ENCODE measurements around the gene C1QTNF6.

The C1QTNF6 gene

DNA sequence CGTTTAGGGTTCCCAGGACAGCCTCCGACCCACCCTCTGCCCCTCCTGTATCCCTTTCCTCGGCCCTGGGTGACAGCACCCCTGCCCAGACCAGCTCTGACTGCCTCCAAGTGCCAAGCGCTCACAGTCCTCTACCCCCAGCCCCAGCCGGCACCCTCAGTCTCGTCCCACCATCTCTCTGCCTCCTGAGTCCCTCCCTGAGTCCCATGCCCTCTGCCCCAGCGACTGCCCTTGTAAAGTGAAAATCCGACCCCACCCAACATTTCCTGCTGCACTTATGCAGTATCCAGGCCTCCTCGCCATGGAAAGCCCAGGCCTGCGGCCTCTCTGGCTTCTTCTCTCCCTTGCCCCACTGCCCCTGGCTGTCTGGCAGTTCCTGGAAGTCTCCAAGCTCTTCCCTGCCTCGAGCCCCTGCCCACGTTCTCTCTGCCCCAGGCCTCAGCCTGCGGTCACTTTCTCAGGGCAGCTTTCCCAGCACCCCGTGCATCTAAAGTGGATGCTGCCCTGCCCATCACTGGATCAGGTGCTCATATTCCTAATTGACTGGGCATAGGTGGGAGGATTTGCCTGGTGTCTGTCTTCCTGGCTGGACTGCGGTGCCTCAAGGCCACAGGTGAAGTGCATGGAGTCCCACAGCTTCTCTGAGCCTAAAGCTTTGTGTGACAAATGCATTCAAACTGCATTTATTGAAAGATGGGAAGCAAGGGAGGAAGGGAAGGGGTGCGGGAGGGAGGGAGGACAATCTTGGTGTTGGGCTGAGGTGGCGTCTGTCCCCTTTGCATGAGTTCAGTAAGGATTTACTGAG is 20.7 kb downstream of the C1QTNF6 start:
- H3K4me3 ChIP-seq (ENCODE audit: low read depth, low read length), result peak overlapping the region; percentile 12
- TF ChIP-seq, protein P1, sequence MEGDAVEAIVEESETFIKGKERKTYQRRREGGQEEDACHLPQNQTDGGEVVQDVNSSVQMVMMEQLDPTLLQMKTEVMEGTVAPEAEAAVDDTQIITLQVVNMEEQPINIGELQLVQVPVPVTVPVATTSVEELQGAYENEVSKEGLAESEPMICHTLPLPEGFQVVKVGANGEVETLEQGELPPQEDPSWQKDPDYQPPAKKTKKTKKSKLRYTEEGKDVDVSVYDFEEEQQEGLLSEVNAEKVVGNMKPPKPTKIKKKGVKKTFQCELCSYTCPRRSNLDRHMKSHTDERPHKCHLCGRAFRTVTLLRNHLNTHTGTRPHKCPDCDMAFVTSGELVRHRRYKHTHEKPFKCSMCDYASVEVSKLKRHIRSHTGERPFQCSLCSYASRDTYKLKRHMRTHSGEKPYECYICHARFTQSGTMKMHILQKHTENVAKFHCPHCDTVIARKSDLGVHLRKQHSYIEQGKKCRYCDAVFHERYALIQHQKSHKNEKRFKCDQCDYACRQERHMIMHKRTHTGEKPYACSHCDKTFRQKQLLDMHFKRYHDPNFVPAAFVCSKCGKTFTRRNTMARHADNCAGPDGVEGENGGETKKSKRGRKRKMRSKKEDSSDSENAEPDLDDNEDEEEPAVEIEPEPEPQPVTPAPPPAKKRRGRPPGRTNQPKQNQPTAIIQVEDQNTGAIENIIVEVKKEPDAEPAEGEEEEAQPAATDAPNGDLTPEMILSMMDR (IDR thresholded peaks at IDR 0.05; ENCODE audit: borderline replicate concordance, insufficient read depth, low read depth, low read length), result no peak

DNA sequence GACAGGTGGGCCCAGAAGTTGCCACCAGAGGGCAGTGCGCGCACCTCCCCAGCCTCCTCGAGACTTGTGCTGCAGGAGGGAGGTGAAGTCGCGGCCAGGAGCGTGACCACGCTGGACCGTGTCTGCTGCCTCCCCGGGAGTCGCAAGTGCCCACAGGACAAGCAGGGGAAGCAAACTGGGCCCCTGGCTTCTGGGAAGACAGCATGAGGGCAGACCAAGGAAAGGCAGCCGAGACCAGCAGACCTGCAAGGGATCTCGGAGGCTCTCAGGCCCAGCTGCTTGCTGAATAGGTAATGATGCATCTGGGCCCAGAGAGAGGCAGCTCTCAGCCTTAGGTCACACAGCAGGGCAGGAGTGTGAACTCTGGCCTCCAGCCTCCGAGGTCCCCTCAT is 21.4 kb downstream of the C1QTNF6 start:
- TF ChIP-seq, protein P1 (IDR thresholded peaks at IDR 0.05; ENCODE audit: borderline replicate concordance, insufficient read depth, low read depth, low read length), result peak; percentile 93
- H3K4me3 ChIP-seq (ENCODE audit: low read depth, low read length), result peak overlapping the region; percentile 12

DNA sequence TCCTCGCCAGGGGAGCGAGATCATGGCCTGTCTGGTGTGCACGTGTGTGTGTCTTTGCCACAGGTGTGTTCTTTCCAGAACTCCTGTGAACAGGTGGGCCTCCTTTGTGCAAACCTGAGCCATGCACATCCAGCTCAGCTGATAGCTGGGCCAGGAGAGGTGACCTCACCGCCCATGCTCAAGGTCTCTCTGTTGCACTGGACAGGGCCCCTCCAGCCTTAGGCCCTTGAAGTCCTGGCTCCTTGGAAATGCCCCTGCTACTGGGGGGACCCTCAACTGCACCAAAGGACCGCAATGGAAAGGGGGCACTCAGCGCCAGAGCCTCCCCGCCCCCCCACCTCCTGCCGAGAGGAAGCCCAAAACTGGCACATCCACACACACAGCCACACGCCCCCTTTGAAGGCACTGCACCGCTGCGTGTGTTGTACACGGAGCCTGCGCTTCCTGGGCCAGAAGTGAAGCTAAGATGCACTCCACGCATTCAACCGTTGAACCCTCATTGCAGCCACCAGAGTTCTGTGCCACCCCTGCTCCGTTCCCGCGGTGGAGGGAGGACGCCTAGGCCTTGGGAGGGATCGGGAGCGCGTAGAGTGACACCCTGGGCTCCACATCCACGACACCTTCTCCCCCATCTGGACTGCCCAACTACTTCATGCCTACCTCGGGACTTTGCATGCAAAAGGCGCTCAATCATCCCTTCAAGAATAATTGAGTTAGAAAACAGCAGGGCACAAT is 21.9 kb downstream of the C1QTNF6 start:
- TF ChIP-seq, protein P1 (IDR thresholded peaks at IDR 0.05; ENCODE audit: borderline replicate concordance, insufficient read depth, low read depth, low read length), result no peak
- H3K4me3 ChIP-seq (ENCODE audit: low read depth, low read length), result no peak overlapping the region

DNA sequence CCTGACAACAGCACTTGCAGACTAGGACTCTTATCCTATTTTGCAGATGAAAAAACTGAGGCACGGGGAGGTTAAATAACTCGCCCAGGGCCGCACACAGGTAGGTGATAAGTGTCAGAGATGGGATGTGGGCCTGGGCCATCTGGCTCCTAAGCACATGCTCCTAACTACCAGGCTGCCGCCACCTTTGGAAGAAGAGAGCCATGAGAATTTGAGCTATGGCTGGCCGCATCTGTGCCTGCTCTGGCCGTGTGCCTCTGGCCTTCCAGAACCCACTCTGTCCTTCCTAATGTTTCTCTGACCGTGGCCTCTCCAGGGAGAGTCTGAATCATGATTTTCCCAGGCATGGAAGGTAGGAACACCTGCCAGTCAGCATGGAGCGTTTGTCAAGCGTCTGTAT is 23.0 kb downstream of the C1QTNF6 start:
- H3K4me3 ChIP-seq (ENCODE audit: low read depth, low read length), result no peak overlapping the region
- TF ChIP-seq, protein P1 (IDR thresholded peaks at IDR 0.05; ENCODE audit: borderline replicate concordance, insufficient read depth, low read depth, low read length), result no peak

DNA sequence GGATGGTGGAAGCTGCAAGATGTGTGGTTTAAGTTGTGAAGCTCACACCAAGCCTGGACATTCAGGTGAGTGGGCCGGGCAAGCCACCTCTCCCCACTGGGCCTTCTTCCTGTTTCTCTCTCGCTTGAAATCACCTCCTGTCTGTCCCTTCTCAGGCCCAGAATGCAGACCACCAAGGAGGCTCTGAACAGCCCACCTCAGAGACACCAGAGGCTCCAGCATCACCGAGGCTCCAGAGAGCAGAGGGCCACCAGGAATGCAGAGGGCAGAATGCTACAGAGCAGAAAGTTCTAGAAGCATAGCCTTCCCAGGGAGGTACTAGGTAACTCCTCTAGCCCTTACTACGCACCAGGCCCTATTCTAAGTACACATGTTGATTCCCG is 23.6 kb downstream of the C1QTNF6 start:
- TF ChIP-seq, protein P1 (IDR thresholded peaks at IDR 0.05; ENCODE audit: borderline replicate concordance, insufficient read depth, low read depth, low read length), result no peak
- H3K4me3 ChIP-seq (ENCODE audit: low read depth, low read length), result no peak overlapping the region

DNA sequence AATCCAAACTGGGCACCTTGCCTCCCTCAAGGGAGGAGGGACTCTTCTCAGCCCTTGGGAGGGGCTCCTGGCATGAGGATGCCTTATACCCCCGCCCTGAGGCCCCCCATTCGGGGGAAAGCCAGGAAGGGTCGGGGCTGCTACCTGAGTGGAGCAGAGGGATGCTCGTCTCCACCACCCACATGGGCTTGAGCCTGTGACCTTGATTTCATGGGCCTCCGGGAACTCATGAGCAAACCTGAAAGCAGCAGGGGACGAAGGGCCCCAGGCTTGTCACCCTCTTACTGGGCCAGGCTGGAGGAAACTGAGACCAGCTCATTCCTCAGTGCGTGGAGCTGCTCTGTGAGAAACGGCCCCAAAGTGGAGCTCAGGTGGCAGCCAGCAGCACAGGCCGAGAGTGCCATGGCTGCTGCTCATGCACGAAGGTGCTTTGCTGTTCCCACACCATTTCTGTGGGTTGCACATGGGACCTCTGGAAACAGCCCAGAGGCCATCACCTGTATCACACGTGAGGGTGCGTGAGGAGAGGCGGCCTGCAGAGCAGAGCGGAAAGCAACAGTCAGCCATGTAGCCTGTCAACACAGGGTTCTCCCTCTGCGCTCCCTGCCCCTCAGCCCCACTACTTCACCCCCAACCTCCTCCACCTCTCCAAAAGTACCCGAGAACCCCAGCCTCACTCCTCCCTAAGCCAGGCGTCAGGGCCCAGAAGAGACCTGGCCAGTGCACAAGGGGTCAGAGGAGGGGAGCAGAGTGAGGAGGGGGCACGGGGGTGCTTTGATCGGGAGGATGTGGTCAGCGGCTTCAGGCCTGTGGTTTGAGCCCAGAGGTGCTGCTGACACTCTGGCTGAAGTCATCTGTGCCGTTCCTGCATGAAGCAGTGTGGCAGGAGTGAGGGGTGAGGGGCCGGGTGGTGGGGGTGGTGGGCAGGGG is 24.2 kb downstream of the C1QTNF6 start:
- no peak overlapping the region for H3K4me3 ChIP-seq (ENCODE audit: low read depth, low read length)
- TF ChIP-seq, protein P1 (IDR thresholded peaks at IDR 0.05; ENCODE audit: borderline replicate concordance, insufficient read depth, low read depth, low read length), result no peak
